B cell (primary cell): ENCODE data around the gene BAAT. TPM values are rescaled to one million over a fixed set of nuclear protein-coding genes. Genes with fewer than 3 reads are reported as not detected.

Experiments used
- ATAC-seq: fragments of 200-7000 bp; cut with Tn5 transposase; one replicate; pipeline ENCODE4 v1.10.0; 2021; ENCODE audit warnings: low read depth, mild to moderate bottlenecking, moderate number of reproducible peaks, moderate library complexity
- CTCF ChIA-PET: fragments of 350-600 bp; sonication (Branson Sonifier 250); formaldehyde crosslinking; loops from one replicate; lab custom pipeline; 2021; ENCODE audit warnings: antibody characterized with exemption, inconsistent platforms; lab: Charles Lee
- POLR2A ChIA-PET: fragments of 350-600 bp; sonication (Branson Sonifier 250); formaldehyde crosslinking; loops from one replicate; lab custom pipeline; 2021; ENCODE audit warnings: antibody characterized with exemption; lab: Charles Lee
- DNase-seq: peaks from one replicate; pipeline ENCODE4 v3.0.0; 2013
- H2AFZ ChIP-seq: 2 replicates; pipeline ENCODE4 v1.6.1; 2012; ENCODE audit warnings: mild to moderate bottlenecking, low read depth, low read length; ENCODE audit not compliant: insufficient read depth, poor library complexity, severe bottlenecking
- H3K27ac ChIP-seq, 2 donors: 1 replicate in 1 of 2; 2 replicates in 1 of 2; pipeline ENCODE4 v1.5.1; 2012 to 2013; ENCODE audit warnings: low read length in 2 of 2, mild to moderate bottlenecking in 2 of 2, moderate library complexity in 1 of 2
- H3K27me3 ChIP-seq, 4 experiments: fragments of 200-600 bp in 1 of 4; sonication (generic) in 1 of 4; replicated peaks in 1 of 4; 1 replicate in 2 of 4; 2 replicates in 2 of 4; pipeline versions ENCODE4 v1.6.1 to v1.7.0; 2013 to 2016; ENCODE audit warnings: low read length in 3 of 4, mild to moderate bottlenecking in 2 of 4, mixed read lengths in 1 of 4, moderate library complexity in 1 of 4; ENCODE audit not compliant: insufficient read depth in 4 of 4, control insufficient read depth in 3 of 4; ENCODE audit errors: control extremely low read depth in 1 of 4
- H3K36me3 ChIP-seq, 2 experiments: replicated peaks in 1 of 2; 1 replicate in 1 of 2; 2 replicates in 1 of 2; pipeline versions ENCODE4 v1.6.1 to v1.7.1; 2013; ENCODE audit warnings: low read length in 1 of 2; ENCODE audit not compliant: insufficient read depth in 2 of 2, control insufficient read depth in 1 of 2; ENCODE audit errors: control extremely low read depth in 1 of 2, extremely low read depth in 1 of 2
- H3K4me1 ChIP-seq, 2 donors: fragments of 200-600 bp in 1 of 2; sonication (generic) in 1 of 2; 1 replicate in 1 of 2; 2 replicates in 1 of 2; pipeline versions ENCODE4 v1.5.1 to v1.6.1; 2013 to 2017; ENCODE audit warnings: low read length in 2 of 2; ENCODE audit not compliant: control insufficient read depth in 2 of 2, insufficient read depth in 2 of 2
- H3K4me2 ChIP-seq: replicated peaks from 2 replicates; pipeline ENCODE3; 2012; ENCODE audit warnings: mild to moderate bottlenecking, low read depth, low read length; ENCODE audit not compliant: poor library complexity, severe bottlenecking
- H3K4me3 ChIP-seq, 5 experiments: fragments of 200-600 bp in 1 of 5; sonication (generic) in 1 of 5; 1 replicate in 3 of 5; 2 replicates in 2 of 5; pipeline versions ENCODE4 v1.5.1 to v1.7.0; 2011 to 2016; ENCODE audit warnings: low read length in 4 of 5, mild to moderate bottlenecking in 4 of 5, low read depth in 2 of 5, control low read depth in 1 of 5, moderate library complexity in 1 of 5; ENCODE audit not compliant: insufficient read depth in 1 of 5; ENCODE audit errors: control extremely low read depth in 1 of 5, extremely low read depth in 1 of 5
- H3K79me2 ChIP-seq: fragments of 200-600 bp; sonication (generic); one replicate; pipeline ENCODE4 v1.6.0; 2016; ENCODE audit warnings: low read length; ENCODE audit not compliant: control insufficient read depth, insufficient read depth
- H3K9ac ChIP-seq: fragments of 200-600 bp; sonication (generic); 2 replicates; pipeline ENCODE4 v1.6.1; 2017; ENCODE audit warnings: mild to moderate bottlenecking, low read length, moderate library complexity
- H3K9me3 ChIP-seq, 3 donors: one replicate each; pipeline versions ENCODE4 v1.6.1 to v1.7.1; 2013; ENCODE audit warnings: low read length in 2 of 3; ENCODE audit not compliant: control insufficient read depth in 2 of 3, insufficient read depth in 1 of 3; ENCODE audit errors: control extremely low read depth in 1 of 3
- H4K20me1 ChIP-seq: 2 replicates; pipeline ENCODE4 v1.6.0; 2012; ENCODE audit warnings: mild to moderate bottlenecking, low read length; ENCODE audit not compliant: insufficient read depth, control insufficient read depth, poor library complexity, severe bottlenecking
- H3K27ac Mint-ChIP-seq: one replicate; pipeline ENCODE4 v1.8.0; 2021; ENCODE audit warnings: mixed read lengths
- H3K27me3 Mint-ChIP-seq: one replicate; pipeline ENCODE4 v1.8.0; 2021; ENCODE audit warnings: mixed read lengths
- H3K4me1 Mint-ChIP-seq: one replicate; pipeline ENCODE4 v1.8.0; 2021; ENCODE audit warnings: mixed read lengths
- H3K4me3 Mint-ChIP-seq: one replicate; pipeline ENCODE4 v1.8.0; 2021; ENCODE audit warnings: mixed read lengths
- H3K9me3 Mint-ChIP-seq: one replicate; pipeline ENCODE4 v1.8.0; 2022; ENCODE audit warnings: mixed read lengths; ENCODE audit not compliant: insufficient read depth
- CTCF ChIP-seq: fragments of 200-600 bp; IDR thresholded peaks from one replicate; pipeline ENCODE4 v1.8.0; 2022; ENCODE audit warnings: antibody characterized with exemption, mild to moderate bottlenecking
- EZH2 ChIP-seq: IDR thresholded peaks from 2 replicates; pipeline ENCODE4 v1.6.1; 2012; ENCODE audit warnings: borderline replicate concordance, low read depth, mild to moderate bottlenecking, moderate library complexity, low read length; ENCODE audit not compliant: insufficient read depth, poor library complexity, severe bottlenecking
- WGBS: methylation state at CpG from one replicate; pipeline ENCODE4 v1.1.5; 2013; ENCODE audit warnings: missing lambda C conversion rate; ENCODE audit not compliant: insufficient coverage; 5-methylcytosine and 5-hydroxymethylcytosine counted together
- intact Hi-C: fragments of 100-400 bp; cut with micrococcal nuclease; formaldehyde crosslinking; loops from one replicate; pipeline ENCODE4 v1.10.0; 2022
- polyA plus RNA-seq: library from polyadenylated mRNA; depleted of rRNA; stranded (reverse); fragments of >200 nt; gene quantifications from 2 replicates; pipeline ENCODE4 v1.2.3, GENCODE V29; 2012
- total RNA-seq, 2 donors: library from RNA; stranded (reverse); fragments of 120-200 nt in 1 of 2; gene quantifications; 1 replicate in 1 of 2; 2 replicates in 1 of 2; pipeline versions ENCODE4 v1.2.3 to v1.2.4, GENCODE V29; 2013 to 2022

The BAAT gene
- total and polyA plus RNA-seq, 2 donors (not counting 1 experiment from before 2014, with no cell fraction given) = 0.07 TPM; not detected in 1

- peaks cover 9% of the 10 kb centered on the region for H3K9me3 Mint-ChIP-seq
- no peak overlapping the region for H3K27ac Mint-ChIP-seq
- H3K4me2 ChIP-seq = no peak overlapping the region
- H3K4me3 Mint-ChIP-seq = no peak overlapping the region
- DNase-seq (no peak), ATAC-seq (no peak)
- H3K36me3 ChIP-seq = no peaks in the 10 kb centered on the region
- peaks cover 16% of the 10 kb centered on the region for H3K27me3 Mint-ChIP-seq
- no peaks in the 10 kb centered on the region for H3K4me1 Mint-ChIP-seq
- no peaks in the 10 kb centered on the region for H3K4me1 ChIP-seq
- H3K4me3 ChIP-seq = no peak overlapping the region
- POLR2A ChIA-PET = no interaction called here
- no peaks in the 10 kb centered on the region for H4K20me1 ChIP-seq
- no peak overlapping the region for H3K27ac ChIP-seq
- WGBS = no CpG with 5 or more reads among the region's 2 CpGs
- TF ChIP-seq EZH2 = no peak
- TF ChIP-seq CTCF = no peak
- H3K9ac ChIP-seq = no peak overlapping the region
- CTCF ChIA-PET = no interaction called here
- intact Hi-C loops = no loop called here
- H3K9me3 ChIP-seq = peaks cover 0 to 6% (median 0%) of the 10 kb centered on the region in 3 donors
- H2AFZ ChIP-seq = no peak overlapping the region
- no peaks in the 10 kb centered on the region for H3K27me3 ChIP-seq
- H3K79me2 ChIP-seq = no peaks in the 10 kb centered on the region
Observed at GRCh38 chr9:101381833-101382342, 2.9 kb downstream of the BAAT start.

GRCh38 chr9:101381118-101381517, 3.7 kb downstream of the BAAT start:
- Histone ChIP-seq H3K4me1 (no peaks in the 10 kb centered on the region), H3K9ac (no peak overlapping the region), H3K4me2 (no peak overlapping the region), H2AFZ (no peak overlapping the region), H3K36me3 (no peaks in the 10 kb centered on the region), H3K27me3 (no peaks in the 10 kb centered on the region), H3K27ac (no peak overlapping the region), H3K9me3 (peaks cover 0 to 6% (median 0%) of the 10 kb centered on the region in 3 donors), H3K79me2 (no peaks in the 10 kb centered on the region), H3K4me3 (no peak overlapping the region), H4K20me1 (no peaks in the 10 kb centered on the region)
- POLR2A ChIA-PET = no interaction called here
- TF ChIP-seq EZH2 = no peak
- no peak for TF ChIP-seq CTCF
- intact Hi-C loops = no loop called here
- peaks cover 22% of the 10 kb centered on the region for H3K27me3 Mint-ChIP-seq
- no CpG with 5 or more reads among the region's 3 CpGs for WGBS
- DNase-seq = no peak
- no peak overlapping the region for H3K27ac Mint-ChIP-seq
- no peak overlapping the region for H3K4me3 Mint-ChIP-seq
- ATAC-seq = no peak
- CTCF ChIA-PET = no interaction called here
- H3K9me3 Mint-ChIP-seq = peaks cover 9% of the 10 kb centered on the region
- H3K4me1 Mint-ChIP-seq = no peaks in the 10 kb centered on the region
